ENCODE data around the gene CFLAR. TPM values are rescaled to one million over a fixed set of nuclear protein-coding genes. Genes with fewer than 3 reads are reported as not detected.

The CFLAR gene
- total RNA-seq, 2 experiments from 2014 or later = 255 to 270 TPM

- Mint-ChIP-seq H3K27me3 (no peaks in the 10 kb centered on the region), H3K4me3 (peak overlapping the region; percentile 98), H3K4me1 (peaks cover 42% of the 10 kb centered on the region), H3K9me3 (ENCODE audit: low read depth) (no peaks in the 10 kb centered on the region), H3K36me3 (ENCODE audit: low read depth) (peaks cover 44% of the 10 kb centered on the region), H3K27ac (peak overlapping the region; percentile 100)
- DNase-seq (peak; percentile 94), ATAC-seq (peak; percentile 37)
- intact Hi-C loops (cut with DNase I, micrococcal nuclease) = loop anchor here (1.0 to 5.0 kb wide), 5 partner anchors 9 to 229 kb away; partner anchors contain the start of genes NIF3L1 (in 2 of the 2), PPIL3 (in 2 of the 2) and CASP10 (in 1 of the 2)
- ChIA-PET CTCF (interaction anchor here (0.6 to 4.0 kb wide), 20 partner anchors 17 to 333 kb away, joined by 3 to 31 read pairs (median 5); partner anchors contain the start of genes CASP10, NIF3L1, ORC2 and STRADB), POLR2A (interaction anchor here (0.6 to 2.5 kb wide), 8 partner anchors 16 to 405 kb away, joined by 3 to 14 read pairs (median 4); partner anchors contain the start of genes CASP10 and CLK1)
Observed at GRCh38 chr2:201118121-201118960, 2.4 kb downstream of the CFLAR start.

DNA sequence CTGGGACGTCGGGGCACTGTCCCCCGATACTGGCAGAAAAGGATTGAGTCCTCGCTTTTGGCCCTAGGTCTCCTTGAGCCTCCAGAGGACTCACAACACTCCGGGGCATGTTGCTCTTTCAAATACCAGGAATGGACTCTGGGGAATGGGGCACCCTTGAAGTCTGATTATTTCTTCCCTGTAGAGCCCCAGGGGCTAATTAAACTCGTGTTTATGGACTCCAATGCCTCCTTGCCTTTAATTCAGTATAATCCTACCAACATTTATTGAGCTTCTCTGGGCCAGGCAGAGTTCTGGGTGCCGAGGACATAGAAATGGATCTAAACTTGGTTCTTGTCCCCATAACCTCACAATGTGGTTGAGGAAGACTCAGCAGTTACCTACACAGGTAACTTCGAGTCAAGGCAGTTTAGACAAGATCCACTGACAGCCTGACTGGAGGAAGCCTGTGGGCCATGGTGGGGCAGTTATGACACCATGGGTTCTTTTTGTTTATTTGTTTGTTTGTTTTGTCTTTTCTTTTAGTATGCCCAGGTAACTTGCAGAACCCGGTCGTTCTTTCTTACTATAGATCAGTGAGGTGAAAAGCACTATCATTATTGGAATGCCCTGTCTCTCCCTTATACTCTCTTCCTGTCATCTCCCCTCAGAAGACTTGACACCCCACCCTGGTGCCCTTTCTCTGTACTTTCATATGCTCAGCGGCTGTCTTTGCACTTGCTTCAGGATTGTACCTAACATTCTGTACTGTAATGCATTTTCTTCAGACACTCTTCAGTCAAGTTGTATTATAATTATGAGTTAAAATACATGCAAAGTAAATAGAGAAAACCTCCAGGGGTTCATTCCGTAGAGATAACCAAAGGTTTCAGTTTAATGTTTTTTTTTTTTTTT, 3.2 kb downstream of the CFLAR start:
- H3K36me3 Mint-ChIP-seq (ENCODE audit: low read depth) = peaks cover 51% of the 10 kb centered on the region
- peaks cover 47% of the 10 kb centered on the region for H3K4me1 Mint-ChIP-seq
- H3K27ac Mint-ChIP-seq = peak overlapping the region; percentile 100
- H3K27me3 Mint-ChIP-seq = no peaks in the 10 kb centered on the region
- DNase-seq (no peak), ATAC-seq (peak; percentile 3)
- intact Hi-C loops (cut with DNase I, micrococcal nuclease) = loop anchor here (1.0 to 5.0 kb wide), 5 partner anchors 8 to 230 kb away; partner anchors contain the start of genes NIF3L1 (in 2 of the 2), PPIL3 (in 2 of the 2) and CASP10 (in 1 of the 2)
- H3K9me3 Mint-ChIP-seq (ENCODE audit: low read depth) = no peaks in the 10 kb centered on the region
- H3K4me3 Mint-ChIP-seq = peak overlapping the region; percentile 98
- ChIA-PET POLR2A (interaction anchor here (0.5 to 1.3 kb wide), 2 partner anchors 32 to 255 kb away, joined by 4 read pairs; partner anchors contain the start of gene CLK1), CTCF (interaction anchor here (0.6 to 4.0 kb wide), 5 partner anchors 50 to 1262 kb away, joined by 3 to 31 read pairs (median 8); partner anchors contain the start of gene CASP10)

GRCh38 chr2:201122276-201122675, 6.3 kb downstream of the CFLAR start:
- Mint-ChIP-seq H3K27me3 (no peaks in the 10 kb centered on the region), H3K9me3 (ENCODE audit: low read depth) (no peaks in the 10 kb centered on the region), H3K4me1 (peaks cover 60% of the 10 kb centered on the region), H3K27ac (peak overlapping the region; percentile 100), H3K36me3 (ENCODE audit: low read depth) (peaks cover 63% of the 10 kb centered on the region), H3K4me3 (peak overlapping the region; percentile 98)
- intact Hi-C loops (cut with DNase I, micrococcal nuclease) = no loop called here
- ATAC-seq (no peak), DNase-seq (no peak)
- ChIA-PET POLR2A (interaction anchor here (0.8 to 1.4 kb wide), 3 partner anchors 9 to 258 kb away, joined by 4 to 5 read pairs (median 4); partner anchors contain the start of gene CLK1), CTCF (interaction anchor here (0.8 to 1.4 kb wide), 5 partner anchors 9 to 110 kb away, joined by 3 to 6 read pairs (median 3); no protein-coding TSS in a partner anchor)

DNA sequence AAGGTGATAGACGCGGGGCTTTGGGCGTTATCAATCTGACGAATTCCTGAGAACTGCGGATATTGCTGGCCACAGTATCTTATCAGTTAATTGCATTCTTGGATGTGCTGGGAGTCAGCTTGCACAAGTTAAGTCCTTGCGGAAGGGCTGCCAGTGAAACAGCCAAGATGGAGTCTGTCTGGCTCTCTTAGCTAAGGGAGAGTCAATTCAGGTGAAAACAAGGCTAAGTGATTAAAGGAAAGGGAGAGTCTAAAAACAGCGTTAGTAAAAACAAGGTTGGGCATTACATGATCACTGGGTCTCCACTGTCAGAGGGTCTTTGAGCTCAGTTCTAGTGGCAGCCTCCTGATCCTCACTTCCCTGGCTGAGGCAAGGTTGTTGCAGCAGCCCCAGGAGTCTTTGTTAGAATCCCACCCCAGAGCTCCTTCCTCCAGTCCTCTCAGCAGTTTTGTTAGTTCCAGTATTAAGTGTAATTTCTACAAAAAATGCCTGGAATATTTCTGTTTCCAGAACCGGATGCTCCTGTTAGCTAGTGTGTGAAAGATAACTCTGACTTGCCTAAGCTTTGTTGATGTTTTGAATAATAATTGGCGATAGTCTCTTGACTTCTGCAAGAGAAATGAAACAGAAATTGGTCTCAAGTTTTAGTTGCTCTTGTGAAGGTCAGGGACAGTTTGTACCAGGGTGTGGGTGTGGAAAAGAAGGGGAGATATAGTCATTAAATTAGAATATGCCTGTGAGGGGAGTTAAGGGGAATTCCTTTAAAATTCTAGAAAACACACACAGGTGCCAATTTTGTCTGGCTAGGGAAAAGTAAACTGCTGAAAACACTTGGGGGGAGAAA, 10.6 kb downstream of the CFLAR start:
- DNase-seq (peak; percentile 47), ATAC-seq (peak; percentile 6)
- Mint-ChIP-seq H3K27ac (peak overlapping the region; percentile 93), H3K9me3 (ENCODE audit: low read depth) (no peaks in the 10 kb centered on the region), H3K27me3 (no peaks in the 10 kb centered on the region), H3K36me3 (ENCODE audit: low read depth) (peaks cover 67% of the 10 kb centered on the region), H3K4me1 (peaks cover 76% of the 10 kb centered on the region), H3K4me3 (peak overlapping the region; percentile 98)
- ChIA-PET POLR2A (interaction anchor here (0.7 to 1.3 kb wide), 6 partner anchors 9 to 262 kb away, joined by 3 to 7 read pairs (median 4); partner anchors contain the start of gene CLK1), CTCF (interaction anchor here (0.6 to 2.0 kb wide), 11 partner anchors 9 to 259 kb away, joined by 3 to 5 read pairs (median 4); partner anchors contain the start of gene CASP10)
- intact Hi-C loops (cut with DNase I, micrococcal nuclease) = loop anchor here (1.0 to 2.0 kb wide), 5 partner anchors 8 to 414 kb away; partner anchors contain the start of genes CASP10 (in 1 of the 2) and CASP8 (in 1 of the 2)

DNA sequence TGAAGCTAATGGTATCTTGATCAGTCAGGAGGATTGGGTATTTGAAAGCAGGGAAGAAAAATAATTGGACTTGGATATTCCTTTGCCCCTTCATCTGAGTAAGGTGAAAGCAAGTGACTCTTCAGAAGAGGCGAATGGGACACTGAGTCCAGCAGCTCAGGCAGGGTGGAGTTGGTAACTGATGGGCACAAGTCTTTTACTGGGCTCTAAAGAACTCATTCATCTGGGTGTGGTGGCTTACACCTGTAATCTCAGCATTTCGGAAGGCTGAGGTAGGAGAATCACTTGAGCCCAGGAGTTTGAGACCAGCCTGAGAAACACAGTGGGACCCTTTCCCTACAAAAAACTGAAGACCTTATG, 11.2 kb downstream of the CFLAR start:
- POLR2A ChIA-PET = interaction anchor here (0.7 to 1.3 kb wide), 3 partner anchors 8 to 263 kb away, joined by 3 to 7 read pairs (median 4); partner anchors contain the start of gene CLK1
- intact Hi-C loops (cut with DNase I, micrococcal nuclease) = loop anchor here (1.0 to 2.0 kb wide), 5 partner anchors 9 to 414 kb away; partner anchors contain the start of genes CASP10 (in 1 of the 2) and CASP8 (in 1 of the 2)
- H3K36me3 Mint-ChIP-seq (ENCODE audit: low read depth) = peaks cover 67% of the 10 kb centered on the region
- H3K9me3 Mint-ChIP-seq (ENCODE audit: low read depth) = no peaks in the 10 kb centered on the region
- ATAC-seq (no peak), DNase-seq (no peak)
- H3K4me1 Mint-ChIP-seq = peaks cover 73% of the 10 kb centered on the region
- peak overlapping the region; percentile 93 for H3K27ac Mint-ChIP-seq
- peak overlapping the region; percentile 98 for H3K4me3 Mint-ChIP-seq
- no peaks in the 10 kb centered on the region for H3K27me3 Mint-ChIP-seq
- CTCF ChIA-PET = interaction anchor here (0.7 to 2.0 kb wide), 9 partner anchors 8 to 58 kb away, joined by 3 to 5 read pairs (median 4); partner anchors contain the start of gene CASP10

GRCh38 chr2:201127570-201127969, 11.6 kb downstream of the CFLAR start:
- Mint-ChIP-seq H3K27me3 (no peaks in the 10 kb centered on the region), H3K9me3 (ENCODE audit: low read depth) (no peaks in the 10 kb centered on the region), H3K4me1 (peaks cover 72% of the 10 kb centered on the region), H3K27ac (peak overlapping the region; percentile 93), H3K36me3 (ENCODE audit: low read depth) (peaks cover 67% of the 10 kb centered on the region), H3K4me3 (peak overlapping the region; percentile 98)
- intact Hi-C loops (cut with DNase I, micrococcal nuclease) = loop anchor here (1.0 to 2.0 kb wide), 5 partner anchors 9 to 415 kb away; partner anchors contain the start of genes CASP10 (in 1 of the 2) and CASP8 (in 1 of the 2)
- ChIA-PET CTCF (interaction anchor here (0.7 to 2.0 kb wide), 4 partner anchors 17 to 58 kb away, joined by 3 to 5 read pairs (median 4); no protein-coding TSS in a partner anchor), POLR2A (interaction anchor here (0.7 to 1.3 kb wide), 2 partner anchors 8 to 222 kb away, joined by 3 to 7 read pairs; no protein-coding TSS in a partner anchor)
- DNase-seq = peak; percentile 75
- peak; percentile 37 for ATAC-seq

DNA sequence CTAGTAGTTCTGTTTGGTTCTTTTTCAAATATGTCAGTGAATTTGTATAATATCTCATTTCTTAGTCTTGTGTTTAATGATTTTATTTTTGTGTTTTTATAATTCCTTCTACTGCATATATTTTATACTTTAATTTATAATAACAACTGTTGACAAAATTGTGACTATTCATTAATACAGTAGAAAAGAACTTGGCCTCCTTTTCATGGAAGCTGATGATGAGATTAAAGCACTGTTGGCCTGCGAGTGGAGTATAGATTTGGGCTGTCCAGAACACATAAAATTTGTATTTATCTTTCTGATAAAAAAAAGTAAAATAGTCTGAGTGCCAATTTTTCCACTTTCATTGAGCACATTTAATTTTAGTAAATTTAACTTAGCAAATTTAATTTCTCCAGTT, 12.1 kb downstream of the CFLAR start:
- intact Hi-C loops (cut with DNase I, micrococcal nuclease) = loop anchor here in 1 of 2 experiments (2.0 kb wide), 1 partner anchor 55 kb away; the partner anchor contains the start of gene CASP10
- peak overlapping the region; percentile 98 for H3K4me3 Mint-ChIP-seq
- no peaks in the 10 kb centered on the region for H3K9me3 Mint-ChIP-seq (ENCODE audit: low read depth)
- H3K27ac Mint-ChIP-seq = peak overlapping the region; percentile 93
- H3K27me3 Mint-ChIP-seq = no peaks in the 10 kb centered on the region
- peaks cover 67% of the 10 kb centered on the region for H3K36me3 Mint-ChIP-seq (ENCODE audit: low read depth)
- peaks cover 72% of the 10 kb centered on the region for H3K4me1 Mint-ChIP-seq
- no peak for DNase-seq
- ChIA-PET CTCF (interaction anchor here (1.1 kb wide), 1 partner anchor 40 kb away, joined by 3 read pairs; no protein-coding TSS in a partner anchor), POLR2A (no interaction called here)
- no peak for ATAC-seq

- peak overlapping the region; percentile 81 for H3K4me3 Mint-ChIP-seq
- H3K9me3 Mint-ChIP-seq (ENCODE audit: low read depth) = no peaks in the 10 kb centered on the region
- peak overlapping the region; percentile 94 for H3K27ac Mint-ChIP-seq
- ChIA-PET POLR2A (interaction anchor here (0.8 to 1.8 kb wide), 2 partner anchors 240 to 265 kb away, joined by 4 to 9 read pairs; partner anchors contain the start of genes CLK1, NIF3L1 and PPIL3), CTCF (interaction anchor here (1.2 to 2.2 kb wide), 3 partner anchors 8 to 60 kb away, joined by 3 to 9 read pairs (median 4); no protein-coding TSS in a partner anchor)
- peaks cover 69% of the 10 kb centered on the region for H3K36me3 Mint-ChIP-seq (ENCODE audit: low read depth)
- peaks cover 71% of the 10 kb centered on the region for H3K4me1 Mint-ChIP-seq
- DNase-seq = peak; percentile 72
- ATAC-seq = peak; percentile 23
- H3K27me3 Mint-ChIP-seq = no peaks in the 10 kb centered on the region
- intact Hi-C loops (cut with DNase I, micrococcal nuclease) = loop anchor here (1.0 to 2.0 kb wide), 4 partner anchors 11 to 104 kb away; partner anchors contain the start of genes CASP10 (in 1 of the 2) and HYCC2 (in 1 of the 2)
Observed at GRCh38 chr2:201128933-201129505, 13.1 kb downstream of the CFLAR start.
